GM23338 (cell line): ENCODE measurements around the gene SYNPO2L.
"Not testable (repeated sequence)": the region's sequence is repeated elsewhere in the genome, so short reads cannot be mapped to it uniquely, and the experiment has no call there.

Experiments used
- CREB1 ChIP-seq: fragments of 250-450 bp; sonication (Bioruptor Pico); IDR thresholded peaks from 2 replicates; pipeline ENCODE4 v1.5.0; 2020; ENCODE audit warnings: low read depth, mild to moderate bottlenecking, moderate library complexity
- CTCF ChIP-seq, 2 experiments: fragments of 200-600 bp in 1 of 2; sonication (generic) in 1 of 2; conservative IDR thresholded peaks; 2 replicates each; pipeline versions ENCODE4 v1.5.1 to v1.6.1; 2016 to 2017; ENCODE audit warnings: antibody characterized with exemption in 2 of 2, low read depth in 2 of 2, mild to moderate bottlenecking in 2 of 2, moderate library complexity in 1 of 2
- EZH2 ChIP-seq: fragments of 200-600 bp; sonication (generic); IDR thresholded peaks from one replicate; pipeline ENCODE4 v1.8.0; 2017; ENCODE audit warnings: antibody characterized with exemption, mild to moderate bottlenecking, low read depth; ENCODE audit not compliant: unreplicated experiment
- EZH2phosphoT487 ChIP-seq: fragments of 200-600 bp; sonication (generic); IDR thresholded peaks from one replicate; pipeline ENCODE4 v1.8.1; 2018; ENCODE audit warnings: antibody characterized with exemption; ENCODE audit not compliant: unreplicated experiment
- JUNB ChIP-seq: IDR thresholded peaks from one replicate; pipeline ENCODE4 v1.6.1; 2016; ENCODE audit warnings: antibody characterized with exemption; ENCODE audit not compliant: unreplicated experiment
- NANOG ChIP-seq: IDR thresholded peaks from 2 replicates; pipeline ENCODE4 v1.6.1; 2016; ENCODE audit warnings: antibody characterized with exemption, borderline replicate concordance
- POLR2AphosphoS5 ChIP-seq: IDR thresholded peaks from 2 replicates; pipeline ENCODE4 v1.6.1; 2016; ENCODE audit warnings: antibody characterized with exemption, low read depth
- REST ChIP-seq: IDR thresholded peaks from one replicate; pipeline ENCODE4 v1.6.1; 2018; ENCODE audit warnings: antibody characterized with exemption; ENCODE audit not compliant: unreplicated experiment
- STAT1 ChIP-seq: IDR thresholded peaks from one replicate; pipeline ENCODE4 v1.6.1; 2016; ENCODE audit warnings: antibody characterized with exemption; ENCODE audit not compliant: unreplicated experiment
- ZNF114 ChIP-seq: fragments of 250-450 bp; sonication (Bioruptor Pico); IDR thresholded peaks from 2 replicates; pipeline ENCODE4 v1.5.0; 2020; ENCODE audit warnings: mild to moderate bottlenecking, moderate library complexity
- ZNF331 ChIP-seq: fragments of 250-450 bp; sonication (Bioruptor Pico); IDR thresholded peaks from 2 replicates; pipeline ENCODE4 v1.5.0; 2020; ENCODE audit warnings: low read depth, mild to moderate bottlenecking, moderate library complexity

GRCh38 chr10:73697675-73698159, 41.9 kb upstream of the SYNPO2L start, which contains the start of gene AGAP5:
- not testable (repeated sequence) for TF ChIP-seq CTCF (conservative IDR thresholded peaks at IDR 0.05; ENCODE audit: low read depth in 2 of 2); POLR2AphosphoS5; CREB1 (CRISPR knock-in tag); EZH2phosphoT487; ZNF114 (CRISPR knock-in tag); EZH2; REST; JUNB; STAT1; NANOG; ZNF331
